GM21515 (cell line): ENCODE results near the gene KDM2B.

Experiments
- ATAC-seq: cut with Tn5 transposase; IDR thresholded peaks from one replicate; pipeline ENCODE4 v1.9.1; 2021; ENCODE audit not compliant: unreplicated experiment

The KDM2B gene

GRCh38 chr12:121440768-121441167 lies 140.1 kb downstream of the KDM2B start:
- no peak for ATAC-seq

- ATAC-seq = no peak
Measured at GRCh38 chr12:121439715-121440114, 141.1 kb downstream of the KDM2B start.

DNA sequence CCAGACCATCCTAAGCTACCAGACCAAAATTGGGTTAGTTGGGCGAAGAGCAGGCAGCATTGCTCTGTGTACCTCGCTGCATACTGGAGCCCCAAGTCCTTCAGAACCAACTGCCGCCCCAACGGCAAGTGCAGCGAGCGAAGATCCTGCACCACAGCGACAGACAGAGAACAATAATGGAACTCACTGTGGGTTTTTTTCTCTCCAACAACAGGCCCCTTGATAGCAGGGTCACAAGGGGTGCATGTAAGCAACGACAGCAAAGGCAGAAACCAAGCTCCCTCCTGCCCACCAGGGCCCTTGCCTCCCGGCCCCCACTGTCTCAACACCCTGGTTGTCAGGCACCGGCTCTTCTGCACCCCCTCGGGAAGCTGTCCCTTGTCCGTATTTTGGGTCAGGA lies 141.9 kb downstream of the KDM2B start:
- ATAC-seq = no peak

DNA sequence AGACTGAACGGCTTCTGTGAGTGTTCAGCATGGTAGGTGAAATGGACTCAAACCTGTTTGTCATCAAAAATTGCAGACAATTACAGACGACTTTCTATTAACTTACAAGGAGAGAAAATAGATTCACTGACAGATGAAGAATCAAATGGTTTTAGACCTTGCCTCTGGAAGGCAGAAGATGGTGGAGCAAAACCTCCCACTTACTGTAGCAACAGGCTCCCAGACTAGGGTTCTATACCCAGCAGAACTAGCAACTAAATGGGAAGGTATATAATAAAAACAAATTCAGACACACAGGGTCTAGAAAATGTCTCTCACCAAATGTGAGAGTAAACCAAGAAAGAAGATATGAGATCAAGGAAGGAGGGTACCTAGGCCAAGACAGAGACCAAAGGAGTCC lies 144.1 kb downstream of the KDM2B start:
- ATAC-seq = no peak

GRCh38 chr12:121432740-121433480 lies 147.9 kb downstream of the KDM2B start:
- ATAC-seq = no peak

DNA sequence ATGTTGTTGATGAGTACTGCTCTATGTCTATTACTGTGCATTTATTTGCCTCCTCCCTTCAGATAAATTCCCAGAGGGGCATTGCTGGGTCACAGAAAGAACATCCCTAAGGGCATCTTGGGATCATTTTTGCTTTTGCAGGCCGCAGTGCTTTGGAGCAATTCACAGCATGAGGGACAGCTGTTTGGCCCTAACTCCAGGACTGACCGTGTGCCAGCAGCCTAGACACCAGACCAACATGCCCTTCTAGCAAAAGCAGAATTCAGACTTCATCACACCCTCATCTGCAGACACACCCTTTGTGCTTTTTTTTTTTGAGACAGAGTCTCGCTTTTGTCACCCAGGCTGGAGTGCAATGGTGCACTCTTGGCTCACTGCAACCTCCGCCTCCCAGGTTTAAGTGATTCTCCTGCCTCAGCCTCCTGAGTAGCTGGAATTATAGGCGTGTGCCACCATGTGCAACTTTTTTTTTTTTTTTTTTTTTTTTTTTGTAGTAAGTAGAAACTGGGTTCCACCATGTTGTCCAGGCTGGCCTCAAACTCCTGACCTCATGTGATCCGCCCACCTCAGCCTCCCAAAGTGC lies 149.9 kb downstream of the KDM2B start:
- no peak for ATAC-seq

GRCh38 chr12:121428883-121429282 lies 151.9 kb downstream of the KDM2B start:
- ATAC-seq = no peak

GRCh38 chr12:121427556-121428050 lies 153.2 kb downstream of the KDM2B start:
- no peak for ATAC-seq

- ATAC-seq = no peak
Measured at GRCh38 chr12:121424624-121424975, 156.2 kb downstream of the KDM2B start.

DNA sequence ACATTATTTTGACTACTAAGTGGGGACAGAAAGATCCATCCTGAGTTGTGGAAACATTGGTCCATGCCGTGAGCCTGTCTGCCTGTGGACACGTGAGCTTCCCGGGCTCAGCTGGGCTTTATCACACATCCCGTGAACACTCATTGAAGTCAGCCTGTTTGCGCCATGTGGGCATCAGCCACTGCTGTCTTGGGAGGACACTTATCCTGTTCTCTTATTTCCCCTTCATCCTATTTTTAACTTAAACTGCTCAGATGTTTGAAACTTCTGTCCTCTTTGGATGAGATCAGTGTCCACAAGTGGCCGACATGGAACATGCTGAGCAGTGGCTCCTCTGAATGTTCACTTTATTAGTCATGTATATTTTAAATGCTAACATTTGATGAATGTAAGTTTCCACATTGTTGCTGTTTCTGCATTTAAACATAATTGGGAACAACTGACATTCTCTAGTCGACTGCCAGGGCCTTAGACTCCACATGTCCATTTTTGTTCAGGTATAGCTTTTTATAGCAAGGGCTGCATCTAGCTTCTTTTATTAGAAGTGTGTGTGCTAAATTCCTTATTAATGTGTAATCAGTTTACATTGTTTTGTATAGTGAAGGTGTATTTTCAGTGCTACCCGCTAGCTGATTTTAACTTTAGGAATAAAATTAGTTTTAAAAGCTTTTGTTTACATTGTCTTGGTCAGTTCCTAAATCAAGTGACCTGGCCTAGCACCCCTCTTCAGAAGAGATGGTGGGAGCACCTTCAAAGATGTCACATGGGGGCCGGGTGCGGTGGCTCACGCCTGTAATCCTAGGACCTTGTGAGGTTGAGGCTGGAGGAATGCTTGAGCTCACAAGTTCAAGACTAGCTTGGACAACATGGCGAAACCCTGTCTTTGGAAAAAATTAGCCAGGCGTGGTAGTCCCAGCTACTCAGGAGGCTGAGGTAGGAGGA lies 156.9 kb downstream of the KDM2B start:
- no peak for ATAC-seq

DNA sequence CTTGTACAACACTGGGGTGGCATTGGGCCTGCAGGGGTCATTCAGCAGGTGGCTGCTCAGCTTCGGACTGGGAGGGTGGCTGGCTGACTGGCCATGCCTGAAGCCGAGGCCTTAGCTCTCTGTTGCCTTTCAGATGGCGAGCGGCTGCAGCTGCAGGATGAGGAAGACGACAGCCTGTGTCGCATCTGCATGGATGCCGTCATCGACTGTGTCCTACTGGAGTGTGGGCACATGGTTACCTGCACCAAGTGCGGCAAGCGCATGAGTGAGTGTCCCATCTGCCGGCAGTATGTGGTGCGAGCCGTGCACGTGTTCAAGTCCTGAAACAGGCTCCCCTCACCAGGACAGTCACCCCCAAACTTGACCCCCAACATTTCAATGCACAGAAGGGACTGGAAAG lies 157.6 kb downstream of the KDM2B start:
- no peak for ATAC-seq

GRCh38 chr12:121420109-121420508 lies 160.7 kb downstream of the KDM2B start:
- ATAC-seq = no peak

- ATAC-seq = no peak
Measured at GRCh38 chr12:121417847-121418246, 163.0 kb downstream of the KDM2B start.

- ATAC-seq = no peak
Measured at GRCh38 chr12:121413917-121414316, 166.9 kb downstream of the KDM2B start.

DNA sequence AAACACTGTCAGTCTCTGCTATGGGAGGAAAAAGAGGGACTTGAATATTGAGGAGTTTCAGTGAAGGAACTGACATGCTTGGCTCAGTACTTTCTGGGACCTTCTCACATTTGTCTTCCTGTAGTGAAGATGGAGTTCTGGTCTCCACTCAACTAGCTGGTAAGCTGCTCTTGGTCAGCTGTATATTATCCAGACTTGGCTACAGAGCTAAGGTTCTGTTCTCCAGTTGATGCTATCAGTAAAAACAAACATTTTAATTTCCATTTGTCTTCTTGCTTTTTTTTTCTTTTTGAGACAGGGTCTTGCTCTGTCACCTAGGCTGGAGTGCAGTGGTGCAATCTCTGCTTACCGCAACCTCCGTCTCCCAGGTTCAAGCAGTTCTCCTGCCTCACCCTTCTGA lies 175.6 kb downstream of the KDM2B start:
- no peak for ATAC-seq

GRCh38 chr12:121404734-121405133 lies 176.1 kb downstream of the KDM2B start:
- ATAC-seq = no peak

DNA sequence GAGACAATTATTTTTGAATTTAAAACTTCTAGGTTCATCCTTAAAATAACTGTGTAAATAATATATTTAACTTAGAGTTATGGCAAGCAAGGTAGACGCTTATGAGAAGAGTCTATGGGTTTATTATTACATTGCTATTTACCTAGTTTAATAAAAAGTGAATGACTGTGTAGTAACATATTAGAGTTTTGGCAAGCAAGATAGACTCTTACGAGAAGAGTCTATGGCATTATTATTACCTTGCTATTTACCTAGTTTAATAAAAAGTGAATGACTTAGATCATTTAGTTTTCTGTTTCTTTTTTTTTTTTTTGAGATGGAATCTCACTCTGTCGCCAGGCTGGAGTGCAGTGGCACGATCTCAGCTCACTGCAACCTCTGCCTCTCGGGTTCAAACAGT lies 177.1 kb downstream of the KDM2B start:
- ATAC-seq = no peak

- ATAC-seq = peak; percentile 38
Measured at GRCh38 chr12:121400332-121401139, 180.3 kb downstream of the KDM2B start.

DNA sequence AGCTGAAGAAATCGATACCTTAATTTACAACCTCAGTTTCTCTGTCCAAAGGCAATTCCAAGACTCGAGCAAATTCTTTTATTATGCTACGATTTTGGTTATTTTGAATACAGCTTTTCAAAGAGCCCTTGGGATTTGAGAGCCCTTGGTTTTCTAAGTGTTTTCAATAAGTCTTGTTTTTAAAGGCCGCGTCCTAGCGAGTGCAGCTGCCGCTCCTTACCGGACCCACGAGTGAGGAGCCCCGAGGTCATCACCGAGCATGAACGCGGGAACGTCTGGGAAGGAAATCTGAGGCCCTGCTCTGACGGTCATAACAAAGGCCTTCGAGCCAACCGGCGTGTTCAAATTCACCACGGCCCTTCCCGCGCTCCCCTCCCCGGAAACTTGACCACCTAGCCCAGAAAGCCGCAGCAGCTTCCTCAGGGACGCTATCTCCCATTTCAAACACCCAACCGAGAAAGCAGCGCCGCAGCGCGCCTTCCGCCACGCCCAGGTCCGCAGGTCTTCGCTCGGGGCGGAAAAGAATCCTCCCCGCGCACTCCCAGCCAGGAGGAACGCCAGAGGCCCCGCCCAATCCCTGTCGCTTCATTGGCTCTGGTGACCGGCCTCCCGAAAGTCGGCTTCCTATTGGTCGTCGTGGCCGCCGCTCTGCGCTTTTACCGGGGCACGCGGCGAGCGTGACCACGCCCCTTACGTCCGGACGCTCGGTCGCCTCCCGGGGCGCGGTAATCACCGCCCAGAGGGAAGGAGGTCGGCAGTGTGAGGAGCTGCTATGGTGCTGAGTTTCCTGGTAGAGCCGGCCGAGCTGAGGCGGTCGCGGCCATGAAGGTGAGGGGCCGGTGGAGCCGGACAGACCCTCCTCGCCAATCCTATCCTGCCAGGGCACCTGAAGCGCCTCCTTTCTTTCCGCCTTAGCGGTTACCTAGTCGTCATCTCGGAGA lies 181.2 kb downstream of the KDM2B start, which contains the start of gene RNF34:
Gene RNF34 (plus strand): TSS at position 728 of the 941 bp plus-strand sequence. CDS start 95 bp downstream, at position 823.
- peak; percentile 93 for ATAC-seq

DNA sequence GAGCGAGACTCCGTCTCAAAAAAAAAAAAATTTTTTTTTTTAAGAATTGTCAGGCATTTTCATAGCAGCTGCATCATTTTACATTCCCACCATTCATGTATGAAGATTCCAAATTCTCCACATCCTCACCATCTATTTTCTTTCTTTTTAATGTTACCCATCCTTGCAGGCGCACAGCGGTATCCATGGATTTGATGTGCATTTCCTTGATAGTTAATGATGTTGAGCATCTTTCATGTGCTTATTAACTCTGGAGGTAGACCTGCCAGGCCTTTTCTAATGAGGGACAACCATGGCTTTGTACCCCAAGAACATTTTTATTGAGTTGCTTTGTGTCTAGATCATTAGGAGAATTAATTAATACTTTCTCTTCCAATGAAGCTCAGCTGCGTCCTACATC lies 182.5 kb downstream of the KDM2B start:
- ATAC-seq = no peak
